GM19324 (cell line): Measurements from ENCODE around the gene EXOC3L4.
"Not testable (repeated sequence)": the region's sequence is repeated elsewhere in the genome, so short reads cannot be mapped to it uniquely, and the experiment has no call there.

Experiments
- ATAC-seq: cut with Tn5 transposase; IDR thresholded peaks from one replicate; pipeline ENCODE4 v1.9.1; 2021; ENCODE audit warnings: mild to moderate bottlenecking, moderate library complexity; ENCODE audit not compliant: unreplicated experiment, low FRiP score

Gene EXOC3L4

GRCh38 chr14:103142026-103142425 lies 47.5 kb downstream of the EXOC3L4 start:
- ATAC-seq: no peak

GRCh38 chr14:103142721-103143302 lies 48.3 kb downstream of the EXOC3L4 start:
- ATAC-seq: no peak

GRCh38 chr14:103143506-103143905 lies 49.0 kb downstream of the EXOC3L4 start:
- ATAC-seq: no peak

GRCh38 chr14:103144085-103144484 lies 49.6 kb downstream of the EXOC3L4 start:
- no peak for ATAC-seq

GRCh38 chr14:103146141-103146709 lies 51.7 kb downstream of the EXOC3L4 start:
- ATAC-seq: no peak

GRCh38 chr14:103149351-103150237 lies 55.1 kb downstream of the EXOC3L4 start:
- no peak for ATAC-seq

GRCh38 chr14:103151270-103151945 lies 56.9 kb downstream of the EXOC3L4 start:
- no peak for ATAC-seq

GRCh38 chr14:103155010-103155409 lies 60.5 kb downstream of the EXOC3L4 start:
- ATAC-seq: no peak

GRCh38 chr14:103155416-103155815 lies 60.9 kb downstream of the EXOC3L4 start:
- ATAC-seq: not testable (repeated sequence)

GRCh38 chr14:103155826-103156394 lies 61.4 kb downstream of the EXOC3L4 start:
- ATAC-seq: no peak

- ATAC-seq: no peak
Observed at GRCh38 chr14:103156651-103157378, 62.3 kb downstream of the EXOC3L4 start.

GRCh38 chr14:103157969-103158368 lies 63.4 kb downstream of the EXOC3L4 start:
- ATAC-seq: no peak

GRCh38 chr14:103158688-103159087 lies 64.2 kb downstream of the EXOC3L4 start:
- ATAC-seq: no peak
